Measurements from ENCODE around the gene KCNK7. TPM values are rescaled to one million over a fixed set of nuclear protein-coding genes. Genes with fewer than 3 reads are reported as not detected.

KCNK7 gene
- total RNA-seq, 1 experiment from 2014 or later: 1.8 TPM

DNA sequence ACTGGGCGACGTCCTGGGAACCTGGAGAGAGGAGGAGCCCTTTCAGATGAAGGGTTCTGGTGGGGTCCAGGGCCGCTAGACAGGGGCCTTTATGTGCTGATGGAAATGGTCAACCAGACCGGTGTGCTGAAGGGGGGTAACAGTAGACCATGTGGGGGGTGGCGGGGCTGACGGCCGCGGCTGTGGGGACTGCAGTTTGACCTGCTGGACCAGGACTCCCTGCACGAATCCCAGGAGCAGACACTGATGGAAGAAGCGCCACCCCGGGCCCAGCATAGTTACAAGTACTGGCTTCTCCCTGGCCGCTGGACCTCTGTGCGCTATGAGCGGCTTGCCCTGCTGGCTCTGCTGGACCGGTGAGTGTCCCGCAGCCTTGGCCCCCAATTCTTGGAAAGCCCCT is 26.4 kb upstream of the KCNK7 start:
- H3K18ac ChIP-seq (ENCODE audit: insufficient read length, low read depth, low read length): no peak overlapping the region
- H3K23ac ChIP-seq (ENCODE audit: insufficient read length, low read depth, low read length): no peak overlapping the region
- no peak overlapping the region for H3T11ph ChIP-seq (ENCODE audit: low read length)
- no peak overlapping the region for H3K4ac ChIP-seq (ENCODE audit: low read depth, low read length)
- no peaks in the 10 kb centered on the region for H4K20me1 ChIP-seq (ENCODE audit: control insufficient read depth, insufficient read depth, insufficient read length)
- H3K4me2 ChIP-seq (ENCODE audit: insufficient read depth, insufficient read length, low read length): no peak overlapping the region
- no CpG with 5 or more reads among the region's 16 CpGs for WGBS (ENCODE audit: extremely low coverage, insufficient read length, low lambda C conversion rate)
- H3K56ac ChIP-seq (ENCODE audit: insufficient read length, low read depth, low read length): no peak overlapping the region
- no peaks in the 10 kb centered on the region for H3K27me3 ChIP-seq (ENCODE audit: insufficient read depth, low read length)
- no peak overlapping the region for H2AK5ac ChIP-seq (ENCODE audit: insufficient read length, low read length)
- H3K4me1 ChIP-seq (ENCODE audit: insufficient read depth, low read length): no peaks in the 10 kb centered on the region; the same call in 1 of the 2 replicates
- H3K27ac ChIP-seq (ENCODE audit: insufficient read length, low read depth, low read length): no peak overlapping the region
- no peak overlapping the region for H2BK12ac ChIP-seq (ENCODE audit: insufficient read length, low read depth, low read length)
- Mint-ChIP-seq H3K36me3 (ENCODE audit: insufficient read depth in 1 of 3, low read depth in 3 of 3) (peaks cover 24 to 71% (median 70%) of the 10 kb centered on the region in 3 experiments; a peak in 6 of 7 replicates), H3K4me3 (no peak overlapping the region), H3K27ac (peak overlapping the region in 1 of 3 experiments; percentile 39; a peak in 1 of 7 replicates), H3K4me1 (no peaks in the 10 kb centered on the region; a peak in 2 of 4 replicates), H3K9me3 (no peaks in the 10 kb centered on the region), H3K27me3 (ENCODE audit: low read depth) (no peaks in the 10 kb centered on the region)
- no peaks in the 10 kb centered on the region for H3K23me2 ChIP-seq (ENCODE audit: insufficient read length, low read depth, low read length, poor library complexity, severe bottlenecking)
- H3K79me1 ChIP-seq (ENCODE audit: insufficient read depth, low read depth, low read length, poor library complexity, severe bottlenecking): no peaks in the 10 kb centered on the region
- H4K5ac ChIP-seq (ENCODE audit: insufficient read length, low read depth, low read length): no peak overlapping the region
- H3K79me2 ChIP-seq (ENCODE audit: insufficient read depth, low read length): no peaks in the 10 kb centered on the region; the same call in 1 of the 2 replicates
- no peak overlapping the region for H4K8ac ChIP-seq (replicated peaks; ENCODE audit: insufficient read length, low read depth, low read length)
- no peak overlapping the region for H2AFZ ChIP-seq (ENCODE audit: low read length)
- TF ChIP-seq CTCF (conservative IDR thresholded peaks at IDR 0.05): no peak
- H2BK15ac ChIP-seq (ENCODE audit: low read depth, low read length): no peak overlapping the region
- H2BK120ac ChIP-seq (ENCODE audit: low read depth, low read length, poor library complexity, severe bottlenecking): no peak overlapping the region
- H3K9ac ChIP-seq (ENCODE audit: extremely low read depth, insufficient read length, low read length): no peak overlapping the region
- no peaks in the 10 kb centered on the region for H3K9me3 ChIP-seq (ENCODE audit: control insufficient read depth, low read depth, low read length)
- DNase-seq: no peak
- H2BK5ac ChIP-seq (ENCODE audit: insufficient read length, low read length): no peak overlapping the region
- H4K91ac ChIP-seq (ENCODE audit: insufficient read length, low read depth, low read length): no peak overlapping the region
- no peak overlapping the region for H2BK20ac ChIP-seq (ENCODE audit: low read depth, low read length, poor library complexity, severe bottlenecking)
- no peak overlapping the region for H3K14ac ChIP-seq (ENCODE audit: insufficient read depth, low read length)
